CD4-positive, alpha-beta memory T cell (primary cell): ENCODE data around the gene NDNF. TPM values are rescaled to one million over a fixed set of nuclear protein-coding genes. Genes with fewer than 3 reads are reported as not detected.

Experiments
- CTCF ChIA-PET: fragments of 350-600 bp; sonication (Branson Sonifier 250); formaldehyde crosslinking; loops from one replicate; lab custom pipeline; 2021; ENCODE audit warnings: inconsistent platforms; ENCODE audit not compliant: partially characterized antibody; lab: Charles Lee
- POLR2A ChIA-PET: fragments of 350-600 bp; sonication (Branson Sonifier 250); formaldehyde crosslinking; loops from one replicate; lab custom pipeline; 2021; ENCODE audit not compliant: partially characterized antibody; lab: Charles Lee
- DNase-seq, 5 donors: peaks; one replicate each; pipeline versions ENCODE4 v3.0.0 to v3.0.0-alpha.2; 2020 to 2022; ENCODE audit warnings: mixed read lengths in 1 of 5
- H3K27ac ChIP-seq: one replicate; pipeline ENCODE4 v1.7.0; 2013; ENCODE audit warnings: low read depth, low read length
- H3K27me3 ChIP-seq: 2 replicates; pipeline ENCODE4 v1.7.0; 2013; ENCODE audit warnings: mild to moderate bottlenecking, low read length, moderate library complexity; ENCODE audit not compliant: insufficient read depth
- H3K36me3 ChIP-seq: 2 replicates; pipeline ENCODE4 v1.7.0; 2013; ENCODE audit warnings: mild to moderate bottlenecking, low read length, moderate library complexity; ENCODE audit not compliant: insufficient read depth
- H3K4me1 ChIP-seq: 2 replicates; pipeline ENCODE4 v1.7.0; 2013; ENCODE audit warnings: mild to moderate bottlenecking, low read length, moderate library complexity; ENCODE audit not compliant: insufficient read depth
- H3K4me3 ChIP-seq, 2 donors: one replicate each; pipeline ENCODE4 v1.7.0; 2013; ENCODE audit warnings: low read length in 2 of 2, mild to moderate bottlenecking in 1 of 2
- H3K9me3 ChIP-seq, 2 donors: one replicate each; pipeline ENCODE4 v1.7.0; 2013; ENCODE audit warnings: low read length in 2 of 2, control low read depth in 1 of 2; ENCODE audit not compliant: control insufficient read depth in 1 of 2
- H3K27ac Mint-ChIP-seq, 7 donors: one replicate each; pipeline ENCODE4 v1.8.0; 2020 to 2021; ENCODE audit warnings: mixed read lengths in 7 of 7, mild to moderate bottlenecking in 6 of 7, inconsistent platforms in 3 of 7, moderate library complexity in 3 of 7
- H3K27me3 Mint-ChIP-seq, 2 donors: one replicate each; pipeline ENCODE4 v1.8.0; 2020 to 2021; ENCODE audit warnings: mixed read lengths in 2 of 2
- H3K36me3 Mint-ChIP-seq, 2 donors: one replicate each; pipeline ENCODE4 v1.8.0; 2020 to 2021; ENCODE audit warnings: mixed read lengths in 2 of 2, inconsistent platforms in 1 of 2, mild to moderate bottlenecking in 1 of 2
- H3K4me1 Mint-ChIP-seq, 4 donors: one replicate each; pipeline ENCODE4 v1.8.0; 2020 to 2021; ENCODE audit warnings: mixed read lengths in 4 of 4, mild to moderate bottlenecking in 1 of 4
- H3K4me3 Mint-ChIP-seq, 8 donors: one replicate each; pipeline ENCODE4 v1.8.0; 2020 to 2021; ENCODE audit warnings: mixed read lengths in 8 of 8, mild to moderate bottlenecking in 7 of 8, moderate library complexity in 6 of 8, inconsistent platforms in 3 of 8
- H3K9me3 Mint-ChIP-seq, 8 donors: one replicate each; pipeline ENCODE4 v1.8.0; 2020 to 2021; ENCODE audit warnings: mixed read lengths in 8 of 8, mild to moderate bottlenecking in 5 of 8, inconsistent platforms in 3 of 8, moderate library complexity in 1 of 8
- intact Hi-C: fragments of 100-400 bp; cut with micrococcal nuclease; formaldehyde crosslinking; loops from one replicate; pipeline ENCODE4 v1.15.1; 2023
- polyA plus RNA-seq, 2 donors: library from polyadenylated mRNA; unstranded; fragments of 300-500 nt; fragmentation: Illumina TruSeq; gene quantifications; one replicate each; pipeline ENCODE4 v1.2.3, GENCODE V29; 2021
- total RNA-seq, 2 experiments: library from RNA; stranded (reverse); gene quantifications; one replicate each; pipeline ENCODE4 v1.2.3, GENCODE V29; 2021

NDNF gene
- total and polyA plus RNA-seq, 4 experiments from 2014 or later = not detected

DNA sequence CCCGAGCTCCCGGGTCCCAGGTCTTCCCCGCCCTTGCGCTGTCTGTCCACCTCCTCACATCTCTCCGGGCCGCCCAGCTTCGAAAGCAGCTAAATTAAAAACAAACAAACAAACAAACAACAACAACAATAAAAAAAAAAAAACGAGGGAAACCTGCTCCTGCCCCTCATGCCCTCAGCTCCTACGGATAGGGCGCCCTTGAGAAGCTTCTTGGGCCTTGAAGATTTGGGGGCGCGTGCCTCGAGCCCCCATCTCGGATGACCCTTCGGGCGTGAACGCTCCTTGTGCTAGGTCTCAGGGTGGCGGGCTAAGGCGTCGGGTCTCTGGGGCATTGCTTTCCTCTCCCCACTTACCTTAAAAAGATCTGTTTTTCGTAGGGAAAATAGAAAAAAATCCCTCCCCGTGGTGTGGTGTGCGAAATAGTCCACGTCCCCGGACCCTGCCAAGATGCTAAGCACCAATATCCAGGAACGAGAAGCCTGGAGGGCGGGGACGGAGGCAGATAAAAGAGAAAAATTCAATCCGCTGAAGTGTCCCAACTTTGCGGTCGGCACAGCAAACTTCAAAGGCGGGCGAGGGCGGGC is 603 bp downstream of the NDNF start:
- Histone ChIP-seq H3K27ac (no peak overlapping the region), H3K4me1 (peaks cover 21% of the 10 kb centered on the region), H3K27me3 (peaks cover 37% of the 10 kb centered on the region), H3K4me3 (peak overlapping the region in 1 of 2 donors; percentile 51), H3K9me3 (no peaks in the 10 kb centered on the region), H3K36me3 (no peaks in the 10 kb centered on the region)
- intact Hi-C loops = no loop called here
- Mint-ChIP-seq H3K4me3 (peak overlapping the region; percentile 76 to 89 (median 86)), H3K4me1 (peaks cover 9 to 39% (median 23%) of the 10 kb centered on the region in 4 donors), H3K27ac (peak overlapping the region in 2 of 7 donors; percentile 29 to 67), H3K36me3 (no peaks in the 10 kb centered on the region), H3K9me3 (peaks cover 0 to 3% (median 0%) of the 10 kb centered on the region in 8 donors), H3K27me3 (peaks cover 45 to 47% of the 10 kb centered on the region in 2 donors)
- ChIA-PET CTCF (interaction anchor here (0.6 to 1.2 kb wide), 5 partner anchors 13 to 182 kb away, joined by 3 to 5 read pairs (median 4); no protein-coding TSS in a partner anchor), POLR2A (interaction anchor here (0.6 kb wide), 1 partner anchor 729 kb away, joined by 4 read pairs; no protein-coding TSS in a partner anchor)
- peak in 1 of 5 donors; percentile 9 for DNase-seq

- no peaks in the 10 kb centered on the region for H3K36me3 ChIP-seq
- peak in 4 of 5 donors; percentile 9 to 19 (median 14) for DNase-seq
- CTCF ChIA-PET = interaction anchor here (0.6 to 1.2 kb wide), 5 partner anchors 14 to 183 kb away, joined by 3 to 5 read pairs (median 4); no protein-coding TSS in a partner anchor
- H3K4me3 Mint-ChIP-seq = peak overlapping the region; percentile 76 to 89 (median 86)
- peaks cover 37% of the 10 kb centered on the region for H3K27me3 ChIP-seq
- peaks cover 45 to 47% of the 10 kb centered on the region in 2 donors for H3K27me3 Mint-ChIP-seq
- peak overlapping the region in 3 of 7 donors; percentile 29 to 67 (median 60) for H3K27ac Mint-ChIP-seq
- no peaks in the 10 kb centered on the region for H3K9me3 ChIP-seq
- H3K36me3 Mint-ChIP-seq = no peaks in the 10 kb centered on the region
- H3K4me1 ChIP-seq = peaks cover 21% of the 10 kb centered on the region
- H3K4me3 ChIP-seq = peak overlapping the region in 1 of 2 donors; percentile 51
- peaks cover 9 to 39% (median 23%) of the 10 kb centered on the region in 4 donors for H3K4me1 Mint-ChIP-seq
- POLR2A ChIA-PET = interaction anchor here (0.6 kb wide), 1 partner anchor 729 kb away, joined by 4 read pairs; no protein-coding TSS in a partner anchor
- intact Hi-C loops = no loop called here
- H3K9me3 Mint-ChIP-seq = peaks cover 0 to 3% (median 0%) of the 10 kb centered on the region in 8 donors
- no peak overlapping the region for H3K27ac ChIP-seq
These were observed 1.4 kb downstream of the NDNF start for GRCh38 chr4:121070696-121071639.

- peak overlapping the region in 1 of 7 donors; percentile 27 for H3K27ac Mint-ChIP-seq
- Histone ChIP-seq H3K9me3 (no peaks in the 10 kb centered on the region), H3K4me1 (peaks cover 21% of the 10 kb centered on the region), H3K27me3 (peaks cover 37% of the 10 kb centered on the region), H3K27ac (no peak overlapping the region), H3K36me3 (no peaks in the 10 kb centered on the region), H3K4me3 (no peak overlapping the region)
- H3K4me1 Mint-ChIP-seq = peaks cover 9 to 39% (median 23%) of the 10 kb centered on the region in 4 donors
- no peaks in the 10 kb centered on the region for H3K36me3 Mint-ChIP-seq
- peak overlapping the region in 6 of 8 donors; percentile 14 to 89 (median 80) for H3K4me3 Mint-ChIP-seq
- POLR2A ChIA-PET = no interaction called here
- CTCF ChIA-PET = interaction anchor here (1.2 kb wide), 1 partner anchor 27 kb away, joined by 3 read pairs; no protein-coding TSS in a partner anchor
- no peak for DNase-seq
- H3K27me3 Mint-ChIP-seq = peaks cover 42 to 44% of the 10 kb centered on the region in 2 donors
- peaks cover 0 to 3% (median 0%) of the 10 kb centered on the region in 8 donors for H3K9me3 Mint-ChIP-seq
- intact Hi-C loops = no loop called here
These were observed 2.1 kb downstream of the NDNF start for GRCh38 chr4:121070274-121070673.

DNA sequence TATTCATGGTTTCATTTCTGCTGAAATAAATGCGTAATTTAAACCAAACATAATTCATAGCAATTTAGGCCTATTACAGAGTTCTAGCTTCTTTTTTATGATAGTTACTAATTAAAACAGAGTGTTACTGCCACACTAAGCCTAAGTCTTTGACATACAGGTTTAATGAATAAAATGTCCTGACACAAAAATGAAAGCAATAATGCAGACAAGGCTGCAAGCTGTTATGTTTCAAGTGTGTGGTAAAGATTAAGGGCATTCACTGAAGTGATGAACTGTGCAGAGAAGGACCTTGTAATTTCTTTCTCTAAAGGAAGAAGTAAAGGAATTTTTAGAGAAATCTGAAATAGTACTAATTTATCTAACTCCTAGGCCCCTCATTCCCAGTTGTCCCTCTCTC is 2.9 kb downstream of the NDNF start:
- Histone ChIP-seq H3K27me3 (peaks cover 37% of the 10 kb centered on the region), H3K4me1 (peaks cover 21% of the 10 kb centered on the region), H3K27ac (no peak overlapping the region), H3K36me3 (no peaks in the 10 kb centered on the region), H3K9me3 (no peaks in the 10 kb centered on the region), H3K4me3 (no peak overlapping the region)
- Mint-ChIP-seq H3K9me3 (no peaks in the 10 kb centered on the region), H3K27me3 (peaks cover 38 to 40% of the 10 kb centered on the region in 2 donors), H3K4me1 (peaks cover 9 to 39% (median 23%) of the 10 kb centered on the region in 4 donors), H3K27ac (no peak overlapping the region), H3K4me3 (no peak overlapping the region), H3K36me3 (no peaks in the 10 kb centered on the region)
- ChIA-PET POLR2A (no interaction called here), CTCF (no interaction called here)
- DNase-seq = no peak
- intact Hi-C loops = no loop called here

DNA sequence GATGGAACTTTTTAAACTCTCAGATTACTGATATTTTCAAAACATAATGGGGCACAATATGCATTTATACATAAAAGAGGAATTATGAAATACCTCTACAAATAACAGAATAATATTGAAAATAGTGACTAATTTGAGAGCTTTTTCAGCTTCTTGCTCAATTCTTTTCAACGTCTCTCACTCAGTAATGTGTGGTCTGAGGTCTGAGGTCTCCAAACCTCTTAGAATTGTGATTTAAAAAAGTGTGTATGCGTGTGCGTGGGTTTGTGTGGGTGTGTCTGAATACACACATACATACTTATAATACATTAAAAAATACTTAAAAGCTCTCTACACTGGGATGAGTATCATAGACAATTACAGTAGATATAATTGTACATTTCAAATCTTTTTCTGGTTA is 7.9 kb downstream of the NDNF start:
- ChIA-PET CTCF (no interaction called here), POLR2A (no interaction called here)
- no peaks in the 10 kb centered on the region for H3K36me3 Mint-ChIP-seq
- no peaks in the 10 kb centered on the region for H3K9me3 Mint-ChIP-seq
- no peak overlapping the region for H3K27ac Mint-ChIP-seq
- no peaks in the 10 kb centered on the region for H3K4me1 ChIP-seq
- H3K4me3 ChIP-seq = no peak overlapping the region
- H3K27ac ChIP-seq = no peak overlapping the region
- H3K27me3 Mint-ChIP-seq = peaks cover 6 to 9% of the 10 kb centered on the region in 2 donors
- no peaks in the 10 kb centered on the region for H3K36me3 ChIP-seq
- intact Hi-C loops = no loop called here
- H3K9me3 ChIP-seq = no peaks in the 10 kb centered on the region
- H3K4me1 Mint-ChIP-seq = peaks cover 0 to 3% (median 0%) of the 10 kb centered on the region in 4 donors
- no peak overlapping the region for H3K4me3 Mint-ChIP-seq
- peaks cover under 1% of the 10 kb centered on the region for H3K27me3 ChIP-seq
- no peak for DNase-seq

DNA sequence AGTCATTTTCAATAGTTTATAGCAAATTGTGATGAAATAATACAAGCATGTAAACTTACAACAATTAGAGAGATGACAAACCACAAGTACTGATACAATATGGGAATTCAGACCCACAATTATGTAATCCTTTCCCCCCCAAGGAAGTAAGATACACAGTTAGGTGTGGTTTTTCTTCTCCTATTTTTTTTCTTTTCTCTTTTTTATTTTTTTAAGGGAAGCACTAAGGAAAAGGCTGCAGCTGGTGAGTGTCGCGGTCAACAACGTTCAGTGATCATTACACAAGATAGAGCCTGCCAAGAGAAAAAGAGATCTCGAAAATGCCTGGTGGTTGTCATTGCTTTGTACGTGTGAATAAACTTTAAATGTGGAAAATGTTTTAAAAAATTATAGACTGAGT is 9.8 kb downstream of the NDNF start:
- CTCF ChIA-PET = no interaction called here
- Histone ChIP-seq H3K27ac (no peak overlapping the region), H3K4me1 (no peaks in the 10 kb centered on the region), H3K36me3 (no peaks in the 10 kb centered on the region), H3K27me3 (no peaks in the 10 kb centered on the region), H3K9me3 (no peaks in the 10 kb centered on the region), H3K4me3 (no peak overlapping the region)
- no peak overlapping the region for H3K27ac Mint-ChIP-seq
- H3K4me3 Mint-ChIP-seq = no peak overlapping the region
- no peaks in the 10 kb centered on the region for H3K9me3 Mint-ChIP-seq
- no peaks in the 10 kb centered on the region for H3K36me3 Mint-ChIP-seq
- H3K27me3 Mint-ChIP-seq = peaks cover 11% of the 10 kb centered on the region in 2 donors
- no peak for DNase-seq
- intact Hi-C loops = no loop called here
- POLR2A ChIA-PET = no interaction called here
- no peaks in the 10 kb centered on the region for H3K4me1 Mint-ChIP-seq

DNA sequence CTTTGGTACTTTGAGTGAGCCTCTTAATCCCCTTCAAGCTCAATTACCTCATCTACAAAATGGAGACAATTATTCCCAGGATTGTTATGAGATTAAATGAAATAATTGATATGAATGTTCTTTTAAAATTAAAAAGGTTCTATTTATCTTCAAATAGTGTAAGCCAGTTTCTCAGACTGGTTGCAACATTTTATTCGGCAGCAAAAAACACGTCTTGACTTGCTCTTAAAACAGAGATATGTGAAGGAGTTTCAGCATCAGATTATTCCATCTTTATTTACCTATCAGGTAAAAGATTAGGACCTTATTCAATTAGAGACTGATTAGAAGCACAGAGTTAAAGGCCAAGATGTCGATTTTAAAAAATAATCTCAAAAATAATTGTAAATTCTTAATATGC is 10.5 kb downstream of the NDNF start:
- intact Hi-C loops = no loop called here
- Histone ChIP-seq H3K4me3 (no peak overlapping the region), H3K9me3 (no peaks in the 10 kb centered on the region), H3K4me1 (no peaks in the 10 kb centered on the region), H3K27me3 (no peaks in the 10 kb centered on the region), H3K36me3 (no peaks in the 10 kb centered on the region), H3K27ac (no peak overlapping the region)
- Mint-ChIP-seq H3K4me3 (no peak overlapping the region), H3K4me1 (no peaks in the 10 kb centered on the region), H3K27ac (no peak overlapping the region), H3K9me3 (no peaks in the 10 kb centered on the region), H3K27me3 (peaks cover 11 to 15% of the 10 kb centered on the region in 2 donors), H3K36me3 (no peaks in the 10 kb centered on the region)
- POLR2A ChIA-PET = no interaction called here
- DNase-seq = no peak
- CTCF ChIA-PET = no interaction called here
